ENCODE results near the gene WDPCP.

DNA sequence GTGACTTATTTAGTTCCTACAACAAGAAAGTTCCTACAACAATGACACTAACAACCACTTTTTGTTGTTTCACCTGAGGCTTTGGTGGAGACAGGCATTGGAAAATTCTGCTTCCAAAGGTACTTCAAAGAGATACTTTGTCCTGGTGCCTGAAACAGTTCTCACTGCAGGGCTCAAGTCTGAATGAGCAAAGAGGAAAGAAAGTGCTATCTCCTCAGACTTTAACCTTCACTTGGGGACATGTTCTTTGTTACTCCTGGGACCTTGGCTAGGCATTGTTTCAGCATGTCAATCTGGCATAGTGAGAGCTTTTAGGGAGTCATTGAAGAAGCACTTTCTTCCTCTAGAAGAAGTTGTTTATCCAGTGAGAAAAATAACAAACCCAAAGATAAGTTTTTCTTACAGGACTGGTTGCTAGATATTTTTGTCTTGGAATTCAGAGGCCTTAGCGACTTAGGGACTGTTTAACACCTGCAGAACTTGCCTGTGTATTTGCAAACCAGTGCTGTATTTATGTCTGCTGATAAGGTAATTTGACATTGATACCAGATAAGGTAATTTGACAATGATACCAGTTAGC is 12.7 kb upstream of the WDPCP start:
- TF ChIP-seq POLR2A (IDR thresholded peaks at IDR 0.05; ENCODE audit: low read depth, low read length), result no peak
- no peak for TF ChIP-seq TAF1 (IDR thresholded peaks at IDR 0.05; ENCODE audit: borderline replicate concordance, low read depth, low read length)
